GM23248 (cell line): ENCODE data around the gene ACOT9. TPM values are rescaled to one million over a fixed set of nuclear protein-coding genes. Genes with fewer than 3 reads are reported as not detected.

Experiments used
- DNase-seq: peaks from one replicate; pipeline ENCODE4 v3.0.0-alpha.2; 2015
- H2AFZ ChIP-seq: fragments of 200-600 bp; sonication (generic); 2 replicates; pipeline ENCODE4 v1.6.1; 2016; ENCODE audit warnings: antibody characterized with exemption
- H3F3A ChIP-seq: fragments of 200-600 bp; sonication (generic); 2 replicates; pipeline ENCODE4 v1.6.1; 2016; ENCODE audit warnings: mild to moderate bottlenecking, antibody characterized with exemption, mixed run types; ENCODE audit not compliant: insufficient read depth
- H3K27ac ChIP-seq: fragments of 200-600 bp; sonication (generic); 2 replicates; pipeline ENCODE4 v1.5.1; 2016; ENCODE audit warnings: mild to moderate bottlenecking
- H3K27me3 ChIP-seq: fragments of 200-600 bp; sonication (generic); replicated peaks from 2 replicates; pipeline ENCODE4 v1.6.1; 2016; ENCODE audit warnings: mild to moderate bottlenecking; ENCODE audit not compliant: insufficient read depth
- H3K36me3 ChIP-seq: fragments of 200-600 bp; sonication (generic); 2 replicates; pipeline ENCODE4 v1.6.1; 2016; ENCODE audit warnings: low read depth, mild to moderate bottlenecking
- H3K4me1 ChIP-seq: fragments of 200-600 bp; sonication (generic); 2 replicates; pipeline ENCODE4 v1.6.1; 2016; ENCODE audit warnings: mild to moderate bottlenecking; ENCODE audit not compliant: insufficient read depth
- H3K4me2 ChIP-seq: fragments of 200-600 bp; sonication (generic); one replicate; pipeline ENCODE4 v1.6.1; 2016; ENCODE audit warnings: mild to moderate bottlenecking; ENCODE audit not compliant: unreplicated experiment
- H3K4me3 ChIP-seq: fragments of 200-600 bp; sonication (generic); 2 replicates; pipeline ENCODE4 v1.5.1; 2016; ENCODE audit warnings: mild to moderate bottlenecking
- H3K79me2 ChIP-seq: fragments of 200-600 bp; sonication (generic); 2 replicates; pipeline ENCODE4 v1.6.1; 2016; ENCODE audit warnings: mild to moderate bottlenecking; ENCODE audit not compliant: insufficient read depth
- H3K9ac ChIP-seq: fragments of 200-600 bp; sonication (generic); 2 replicates; pipeline ENCODE4 v1.6.1; 2016; ENCODE audit warnings: mild to moderate bottlenecking
- H3K9me2 ChIP-seq: fragments of 200-600 bp; sonication (generic); 2 replicates; pipeline ENCODE4 v1.6.1; 2016; ENCODE audit warnings: mixed run types, mild to moderate bottlenecking, moderate library complexity; ENCODE audit not compliant: insufficient read depth
- H3K9me3 ChIP-seq: fragments of 200-600 bp; sonication (generic); one replicate; pipeline ENCODE4 v1.6.1; 2017; ENCODE audit warnings: low read depth
- H4K20me1 ChIP-seq: fragments of 200-600 bp; sonication (generic); 2 replicates; pipeline ENCODE4 v1.6.0; 2016; ENCODE audit not compliant: insufficient read depth
- EZH2 ChIP-seq: fragments of 200-600 bp; sonication (generic); IDR thresholded peaks from 2 replicates; pipeline ENCODE4 v1.6.1; 2018; ENCODE audit warnings: antibody characterized with exemption, mild to moderate bottlenecking; ENCODE audit not compliant: insufficient read depth, poor library complexity, severe bottlenecking
- EZH2phosphoT487 ChIP-seq: fragments of 200-600 bp; sonication (generic); IDR thresholded peaks from 2 replicates; pipeline ENCODE4 v1.6.1; 2018; ENCODE audit warnings: antibody characterized with exemption, moderate library complexity, mild to moderate bottlenecking, low read depth; ENCODE audit not compliant: insufficient read depth
- WGBS, 2 experiments: methylation state at CpG; one replicate each; pipeline ENCODE4 v1.1.6; 2015 to 2017; ENCODE audit warnings: low lambda C conversion rate in 2 of 2, low coverage in 1 of 2; ENCODE audit errors: missing lambda C conversion rate in 2 of 2; 5-methylcytosine and 5-hydroxymethylcytosine counted together
- in situ Hi-C: fragments of 300-500 bp; cut with MboI; formaldehyde crosslinking; loops from 2 replicates; pipeline ENCODE4 v1.15.0; 2020
- polyA plus RNA-seq: library from polyadenylated mRNA; unstranded; fragments of >200 nt; fragmentation: Nextera tagmentation; extraction: Ambion mirVana; gene quantifications from 2 replicates; pipeline ENCODE4 v1.2.1, GENCODE V29; 2016
- total RNA-seq: library from RNA; depleted of rRNA; stranded (reverse); fragments of >200 nt; shearing (Covaris generic); gene quantifications from 2 replicates; pipeline ENCODE4 v1.2.3, GENCODE V29; 2014

Gene ACOT9
- total and polyA plus RNA-seq, 2 experiments from 2014 or later: 66.7 to 85.2 TPM

- Histone ChIP-seq H3K9me3 (no peaks in the 10 kb centered on the region), H3K9me2 (no peaks in the 10 kb centered on the region), H3K4me1 (peaks cover 23% of the 10 kb centered on the region), H3K4me2 (peak overlapping the region; percentile 88), H3K9ac (peak overlapping the region; percentile 100; the same call in 1 of the 2 replicates), H3K27ac (peak overlapping the region; percentile 99; the same call in 1 of the 2 replicates), H3K79me2 (peaks cover 18% of the 10 kb centered on the region; the same call in 1 of the 2 replicates), H3K27me3 (no peaks in the 10 kb centered on the region), H4K20me1 (no peaks in the 10 kb centered on the region), H3K36me3 (0 out of 2 replicates have a peak, but pooled peaks cover 14% of the 10 kb centered on the region), H3K4me3 (peak overlapping the region; percentile 87; the same call in 1 of the 2 replicates), H3F3A (peaks cover 31% of the 10 kb centered on the region), H2AFZ (no peak overlapping the region)
- TF ChIP-seq EZH2 (no peak), EZH2phosphoT487 (no peak)
- in situ Hi-C loops: loop anchor here (10.0 kb wide), 1 partner anchor 119 kb away; the partner anchor contains the start of genes APOO and CXorf58
- WGBS, 2 experiments: 87 to 100% methylated on average over 2 of the region's 2 CpGs
- no peak for DNase-seq
Observed at GRCh38 chrX:23785580-23785979, 42.5 kb upstream of the ACOT9 start.

- Histone ChIP-seq H3K4me2 (peak overlapping the region; percentile 88), H3K27ac (peak overlapping the region; percentile 99), H2AFZ (no peak overlapping the region), H3K4me1 (peaks cover 23% of the 10 kb centered on the region), H3F3A (peaks cover 31% of the 10 kb centered on the region), H4K20me1 (no peaks in the 10 kb centered on the region), H3K36me3 (0 out of 2 replicates have a peak, but pooled peaks cover 14% of the 10 kb centered on the region), H3K79me2 (peaks cover 18% of the 10 kb centered on the region; the same call in 1 of the 2 replicates), H3K27me3 (no peaks in the 10 kb centered on the region), H3K9me2 (no peaks in the 10 kb centered on the region), H3K4me3 (peak overlapping the region; percentile 87), H3K9me3 (no peaks in the 10 kb centered on the region), H3K9ac (peak overlapping the region; percentile 100)
- WGBS, 2 experiments: 27 to 28% methylated on average over 7 to 8 of the region's 8 CpGs
- in situ Hi-C loops: loop anchor here (10.0 kb wide), 1 partner anchor 120 kb away; the partner anchor contains the start of genes APOO and CXorf58
- TF ChIP-seq EZH2phosphoT487: no peak
- TF ChIP-seq EZH2: no peak
- peak; percentile 85 for DNase-seq
Observed at GRCh38 chrX:23784470-23785331, 41.6 kb upstream of the ACOT9 start.

GRCh38 chrX:23783589-23784469 is 40.8 kb upstream of the ACOT9 start:
- peaks cover 18% of the 10 kb centered on the region; the same call in 1 of the 2 replicates for H3K79me2 ChIP-seq
- no peaks in the 10 kb centered on the region for H3K9me3 ChIP-seq
- TF ChIP-seq EZH2: no peak
- no peak for TF ChIP-seq EZH2phosphoT487
- H3K36me3 ChIP-seq: 0 out of 2 replicates have a peak, but pooled peaks cover 14% of the 10 kb centered on the region
- 9 to 10% methylated on average over 18 to 20 of the region's 21 CpGs for WGBS, 2 experiments
- no peak overlapping the region for H2AFZ ChIP-seq
- H3K27me3 ChIP-seq: no peaks in the 10 kb centered on the region
- H3K4me1 ChIP-seq: peaks cover 26% of the 10 kb centered on the region
- H3K4me2 ChIP-seq: peak overlapping the region; percentile 88
- H3K4me3 ChIP-seq: peak overlapping the region; percentile 87
- H3K9me2 ChIP-seq: no peaks in the 10 kb centered on the region
- no peaks in the 10 kb centered on the region for H4K20me1 ChIP-seq
- in situ Hi-C loops: loop anchor here (10.0 kb wide), 1 partner anchor 121 kb away; the partner anchor contains the start of genes APOO and CXorf58
- H3F3A ChIP-seq: peaks cover 31% of the 10 kb centered on the region
- H3K9ac ChIP-seq: peak overlapping the region; percentile 100
- peak; percentile 27 for DNase-seq
- H3K27ac ChIP-seq: peak overlapping the region; percentile 99
